SK-MEL-5 (cell line): ENCODE results near the gene ASB4. TPM values are rescaled to one million over a fixed set of nuclear protein-coding genes. Genes with fewer than 3 reads are reported as not detected.

Experiments used
- DNase-seq: peaks from one replicate; pipeline ENCODE4 v3.0.0-alpha.2; 2016; ENCODE audit warnings: low read depth, low spot score
- in situ Hi-C: cut with HindIII; loops from 2 replicates; pipeline ENCODE4 v1.10.0; 2016; ENCODE audit warnings: low sequenced_read_pairs, high pct_unique_total_duplicates, low pct_unique_long_range_greater_than_20kb
- total RNA-seq: library from RNA; depleted of rRNA; stranded (reverse); fragments of >200 nt; shearing (Covaris generic); gene quantifications from 2 replicates; pipeline ENCODE4 v1.2.3, GENCODE V29; 2014

ASB4 gene
- total RNA-seq, 1 experiment from 2014 or later: 173 TPM

GRCh38 chr7:95508780-95509179 is 23.0 kb downstream of the ASB4 start:
- in situ Hi-C loops: loop anchor here (25.0 kb wide), 2 partner anchors 179 to 471 kb away; no protein-coding TSS in a partner anchor

DNA sequence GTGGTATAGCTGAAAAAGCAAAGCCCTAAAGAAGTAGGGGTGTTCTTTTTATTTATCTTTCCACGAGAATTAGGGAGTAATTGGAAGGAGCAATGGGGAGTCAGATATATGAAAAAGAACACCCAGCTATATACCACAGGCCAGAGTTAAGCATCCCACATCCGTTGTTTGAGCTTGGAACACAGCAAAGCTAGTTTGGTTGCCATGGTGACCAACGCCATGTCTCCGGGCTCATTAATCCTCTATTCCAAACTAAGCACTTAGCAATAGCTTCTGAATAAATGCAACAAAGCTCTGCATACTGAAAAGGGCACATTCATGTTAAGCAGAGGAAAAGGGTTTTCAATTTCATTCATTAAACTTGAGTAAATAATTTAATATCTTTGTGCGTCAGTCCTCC is 23.5 kb downstream of the ASB4 start:
- peak; percentile 49 for DNase-seq
- in situ Hi-C loops: loop anchor here (25.0 kb wide), 2 partner anchors 178 to 472 kb away; no protein-coding TSS in a partner anchor

More at GRCh38 chr7:95508780-95509179, 23.0 kb downstream of the ASB4 start:
- no peak for DNase-seq

DNA sequence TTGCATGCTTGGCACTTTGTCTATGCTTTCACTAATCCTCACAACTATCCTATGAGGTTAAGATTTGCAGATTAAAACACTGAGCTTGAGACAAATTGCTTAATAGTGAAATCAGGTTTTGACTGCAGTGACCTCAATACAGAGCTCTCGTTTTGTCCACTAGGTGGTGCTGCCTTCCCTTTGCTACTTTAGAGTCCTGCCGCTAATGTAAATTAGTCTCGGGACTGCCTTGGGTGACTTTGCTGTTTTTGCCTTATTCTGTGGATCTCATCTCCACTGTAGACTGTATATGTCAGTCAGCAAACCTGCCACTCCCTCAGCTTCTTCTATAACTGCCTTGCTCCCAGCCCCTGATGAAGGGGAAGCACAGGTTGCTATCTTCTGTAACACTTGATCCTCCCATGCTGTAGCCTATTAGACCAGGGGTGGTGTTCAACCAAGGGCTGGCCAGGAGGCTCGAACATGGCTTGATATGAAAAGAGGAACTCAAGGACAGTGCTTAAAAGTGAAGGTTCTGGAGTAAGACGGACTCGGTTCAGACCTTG is 26.0 kb downstream of the ASB4 start:
- DNase-seq: peak; percentile 98
- in situ Hi-C loops: loop anchor here (25.0 kb wide), 2 partner anchors 176 to 474 kb away; no protein-coding TSS in a partner anchor

GRCh38 chr7:95517458-95517857 is 31.7 kb downstream of the ASB4 start:
- DNase-seq: no peak
- in situ Hi-C loops: loop anchor here (25.0 kb wide), 2 partner anchors 170 to 480 kb away; no protein-coding TSS in a partner anchor

- in situ Hi-C loops: loop anchor here (25.0 kb wide), 2 partner anchors 169 to 481 kb away; no protein-coding TSS in a partner anchor
- no peak for DNase-seq
These were observed 32.1 kb downstream of the ASB4 start for GRCh38 chr7:95517870-95518269.

GRCh38 chr7:95520136-95520535 is 34.4 kb downstream of the ASB4 start:
- in situ Hi-C loops: loop anchor here (25.0 kb wide), 2 partner anchors 167 to 483 kb away; no protein-coding TSS in a partner anchor
- DNase-seq: peak; percentile 71

DNA sequence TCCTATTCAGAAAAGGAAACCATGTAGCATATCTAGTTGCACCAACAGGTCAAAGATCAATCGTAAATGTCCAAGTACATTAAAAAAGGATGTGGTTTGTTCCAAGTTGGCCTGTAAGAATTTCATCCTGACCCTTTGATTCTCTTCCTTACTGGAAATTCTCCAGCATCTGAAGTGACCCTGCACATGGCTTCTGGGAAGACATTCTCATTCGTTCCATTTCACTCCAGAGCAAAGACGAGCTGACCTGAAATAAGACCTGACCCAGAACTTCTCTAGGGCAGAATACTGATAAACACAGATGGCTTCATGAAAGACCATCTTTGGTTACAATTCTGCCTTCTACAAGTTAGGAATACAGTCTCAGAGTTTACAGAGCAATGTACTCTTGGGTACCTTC is 39.8 kb downstream of the ASB4 start:
- DNase-seq: peak; percentile 63
- in situ Hi-C loops: no loop called here

DNA sequence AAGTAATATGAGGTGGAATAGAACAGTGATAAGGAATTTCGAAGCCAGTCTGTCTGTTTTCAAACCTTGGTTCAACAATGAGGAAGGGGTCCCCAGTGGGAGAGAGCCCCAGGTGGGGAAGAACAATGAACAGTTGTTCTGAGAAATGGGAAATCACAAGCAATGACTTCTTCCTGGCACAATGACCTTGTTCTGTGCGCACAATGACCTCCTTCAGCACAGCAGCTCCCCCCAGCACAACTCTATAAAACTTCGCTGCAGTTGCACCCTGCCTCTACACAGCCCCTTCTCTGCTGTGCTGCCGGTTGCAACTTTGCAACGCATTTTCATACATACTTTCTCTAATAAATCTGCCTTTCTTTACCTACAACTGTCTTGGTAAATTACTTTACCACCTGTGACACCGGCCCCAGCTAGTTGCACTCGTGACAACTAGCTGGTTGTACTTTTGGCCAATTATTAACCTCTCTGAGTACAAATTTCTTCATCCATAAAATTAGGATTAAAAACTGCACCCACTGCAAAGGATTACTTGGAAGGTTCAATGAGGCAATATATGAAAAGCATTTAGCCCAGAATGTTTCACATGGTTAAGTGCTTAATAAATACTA is 40.5 kb downstream of the ASB4 start:
- peak; percentile 98 for DNase-seq
- in situ Hi-C loops: no loop called here

DNA sequence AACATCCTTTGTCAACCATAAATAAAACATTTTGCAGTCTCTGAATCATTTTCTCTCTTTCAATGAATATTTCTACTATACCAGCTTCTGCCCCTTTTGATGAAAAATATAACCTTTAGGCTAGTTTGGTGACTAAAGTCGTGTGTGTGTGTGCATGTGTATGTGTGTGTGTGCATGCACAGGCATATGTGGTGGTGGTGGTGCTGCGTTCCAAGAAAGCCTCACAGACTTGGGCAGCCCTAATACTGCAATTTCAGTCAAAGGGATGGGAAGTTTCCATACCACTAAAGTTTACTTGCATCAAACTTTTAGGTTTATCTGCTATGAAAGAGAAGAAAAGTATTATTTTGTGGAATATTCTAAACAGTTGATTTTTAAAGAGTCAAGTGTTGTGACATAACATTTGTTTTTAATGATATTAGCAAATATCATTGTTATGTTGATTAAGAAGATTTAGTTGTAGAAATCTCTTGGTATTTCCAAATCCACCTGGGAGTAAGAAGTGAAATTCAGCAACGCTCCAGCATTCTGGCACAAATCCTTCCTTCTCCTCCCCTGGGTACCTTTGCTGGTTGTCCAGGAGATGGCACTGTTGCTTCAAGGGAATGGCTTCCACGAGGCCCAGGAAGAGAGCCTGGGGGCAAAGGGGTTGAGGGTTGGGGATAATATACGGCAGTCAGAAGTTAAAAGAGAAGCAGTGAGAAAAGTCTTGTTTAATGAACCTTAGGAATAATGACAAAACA is 41.5 kb downstream of the ASB4 start:
- peak; percentile 99 for DNase-seq
- in situ Hi-C loops: no loop called here

GRCh38 chr7:95527776-95528250 is 42.1 kb downstream of the ASB4 start:
- peak; percentile 98 for DNase-seq
- in situ Hi-C loops: no loop called here

DNA sequence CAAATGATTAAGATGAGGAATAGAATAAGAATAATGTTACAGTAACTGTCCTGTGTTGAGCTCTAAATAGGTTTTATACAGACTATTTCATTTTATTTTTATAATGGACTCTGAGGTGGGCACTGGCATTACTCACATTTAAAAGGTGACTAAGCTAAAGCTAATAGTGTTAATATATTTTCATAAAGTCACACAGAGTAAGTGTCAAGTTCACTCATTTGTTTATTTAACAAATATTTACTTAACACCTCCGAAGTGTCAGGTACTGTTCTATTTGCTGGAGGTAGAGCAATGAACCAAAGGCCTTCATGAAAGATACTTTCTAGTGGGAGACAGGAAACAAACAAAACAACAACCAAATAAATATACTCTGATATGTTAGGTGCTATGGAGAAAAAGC is 44.0 kb downstream of the ASB4 start:
- in situ Hi-C loops: no loop called here
- no peak for DNase-seq

DNA sequence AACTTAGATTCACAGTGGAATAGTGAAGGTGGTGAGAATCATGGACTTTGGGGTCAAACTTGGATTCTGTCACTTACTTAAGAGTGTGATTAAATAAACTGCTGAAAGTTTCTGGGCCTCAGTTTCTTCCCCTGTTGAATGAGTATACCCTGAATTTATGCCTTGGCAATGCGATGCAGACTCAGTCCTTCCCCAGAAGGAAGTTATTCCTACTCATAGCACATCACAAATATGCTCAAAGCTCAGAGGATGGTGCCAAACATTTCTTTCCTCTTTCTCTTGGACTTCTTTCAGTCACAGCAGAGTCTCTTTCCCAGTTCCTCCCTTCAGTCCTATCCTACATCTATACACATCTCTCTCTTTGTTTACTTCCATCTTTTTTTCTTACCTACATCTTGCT is 45.1 kb downstream of the ASB4 start:
- in situ Hi-C loops: no loop called here
- DNase-seq: no peak

GRCh38 chr7:95531605-95532219 is 46.0 kb downstream of the ASB4 start:
- DNase-seq: peak; percentile 63
- in situ Hi-C loops: no loop called here

GRCh38 chr7:95534796-95535195 is 49.1 kb downstream of the ASB4 start:
- DNase-seq: no peak
- in situ Hi-C loops: no loop called here

GRCh38 chr7:95535662-95536061 is 49.9 kb downstream of the ASB4 start:
- in situ Hi-C loops: no loop called here

GRCh38 chr7:95536656-95537311 is 51.0 kb downstream of the ASB4 start:
- in situ Hi-C loops: no loop called here
- no peak for DNase-seq

More at GRCh38 chr7:95535662-95536061, 49.9 kb downstream of the ASB4 start:
- DNase-seq: no peak

- in situ Hi-C loops: no loop called here
- DNase-seq: no peak
These were observed 51.7 kb downstream of the ASB4 start for GRCh38 chr7:95537468-95537867.
